ENCODE data around the gene CCDC6. TPM values are rescaled to one million over a fixed set of nuclear protein-coding genes. Genes with fewer than 3 reads are reported as not detected.
"Not testable (repeated sequence)": the region's sequence is repeated elsewhere in the genome, so short reads cannot be mapped to it uniquely, and the experiment has no call there.

The CCDC6 gene
- total RNA-seq, 4 donors from 2014 or later: 20.1 to 30.6 (median 24.1) TPM

- Histone ChIP-seq H3K36me3 (peaks cover 2 to 49% (median 13%) of the 10 kb centered on the region in 3 donors), H3K4me1 (peaks cover 0 to 9% (median 0%) of the 10 kb centered on the region in 4 donors), H3K9me3 (no peaks in the 10 kb centered on the region), H3K4me3 (no peak overlapping the region), H3K27me3 (no peaks in the 10 kb centered on the region), H3K27ac (no peak overlapping the region)
- WGBS, 2 donors: 71 to 72% methylated on average over 2 of the region's 2 CpGs
- TF ChIP-seq EP300 (IDR thresholded peaks at IDR 0.05) (no peak), CTCF (IDR thresholded peaks at IDR 0.05) (no peak), POLR2A (IDR thresholded peaks at IDR 0.05) (no peak)
- no peak for DNase-seq (ENCODE audit: low spot score in 2 of 2)
Measured at GRCh38 chr10:59791601-59792000, 114.8 kb downstream of the CCDC6 start.

- peaks cover 2 to 44% (median 10%) of the 10 kb centered on the region in 3 donors for H3K36me3 ChIP-seq
- not testable (repeated sequence) for H3K4me3 ChIP-seq; DNase-seq (ENCODE audit: low spot score in 2 of 2); H3K4me1 ChIP-seq; H3K27ac ChIP-seq; H3K27me3 ChIP-seq; H3K9me3 ChIP-seq
- 46 to 54% methylated on average over 2 of the region's 2 CpGs for WGBS, 2 donors
Measured at GRCh38 chr10:59790080-59790479, 116.3 kb downstream of the CCDC6 start.

GRCh38 chr10:59788914-59789313 is 117.4 kb downstream of the CCDC6 start:
- peaks cover 2 to 33% (median 10%) of the 10 kb centered on the region in 3 donors for H3K36me3 ChIP-seq
- not testable (repeated sequence) for H3K4me1 ChIP-seq; H3K27me3 ChIP-seq; H3K9me3 ChIP-seq; H3K27ac ChIP-seq; H3K4me3 ChIP-seq; DNase-seq (ENCODE audit: low spot score in 2 of 2)
- WGBS, 2 donors: 60 to 61% methylated on average over 5 of the region's 5 CpGs

- H3K4me1 ChIP-seq; H3K27me3 ChIP-seq; H3K9me3 ChIP-seq; DNase-seq (ENCODE audit: low spot score in 2 of 2); H3K4me3 ChIP-seq; H3K27ac ChIP-seq: not testable (repeated sequence)
- WGBS, 2 donors: 82 to 87% methylated on average over 7 of the region's 7 CpGs
- H3K36me3 ChIP-seq: peaks cover 0 to 15% (median 2%) of the 10 kb centered on the region in 3 donors
Measured at GRCh38 chr10:59787032-59787431, 119.3 kb downstream of the CCDC6 start.

DNA sequence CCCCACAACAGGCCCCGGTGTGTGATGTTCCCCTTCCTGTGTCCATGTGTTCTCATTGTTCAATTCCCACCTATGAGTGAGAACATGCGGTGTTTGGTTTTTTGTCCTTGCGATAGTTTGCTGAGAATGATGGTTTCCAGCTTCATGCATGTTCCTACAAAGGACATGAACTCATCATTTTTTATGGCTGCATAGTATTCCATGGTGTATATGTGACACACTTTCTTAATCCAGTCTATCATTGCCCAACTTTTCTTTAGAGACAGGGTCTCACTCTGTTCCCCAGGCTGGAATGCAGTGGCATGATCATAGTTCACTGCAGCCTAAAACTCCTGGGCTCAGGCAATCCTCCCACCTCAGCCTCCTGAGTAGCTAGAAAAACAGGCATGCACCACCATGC is 120.9 kb downstream of the CCDC6 start:
- not testable (repeated sequence) for H3K9me3 ChIP-seq; H3K36me3 ChIP-seq; H3K27me3 ChIP-seq; H3K4me1 ChIP-seq; DNase-seq (ENCODE audit: low spot score in 2 of 2); H3K4me3 ChIP-seq; H3K27ac ChIP-seq
- WGBS, 2 donors: 92 to 97% methylated on average over 3 of the region's 3 CpGs

GRCh38 chr10:59781511-59781910 is 124.8 kb downstream of the CCDC6 start:
- 91 to 94% methylated on average over 8 of the region's 8 CpGs for WGBS, 2 donors
- no peak overlapping the region for H3K4me3 ChIP-seq

More at GRCh38 chr10:59781511-59781910, 124.8 kb downstream of the CCDC6 start:
- Histone ChIP-seq H3K27me3 (no peaks in the 10 kb centered on the region), H3K27ac (no peak overlapping the region), H3K4me1 (no peaks in the 10 kb centered on the region), H3K9me3 (peaks cover 0 to 7% (median 0%) of the 10 kb centered on the region in 4 donors), H3K36me3 (no peaks in the 10 kb centered on the region)
- no peak for TF ChIP-seq POLR2A (IDR thresholded peaks at IDR 0.05)
- TF ChIP-seq EP300 (IDR thresholded peaks at IDR 0.05): no peak
- no peak for TF ChIP-seq CTCF (IDR thresholded peaks at IDR 0.05)
- no peak for DNase-seq (ENCODE audit: low spot score in 2 of 2)
